PC-3 (cell line): ENCODE measurements around the gene MARCHF3. TPM values are rescaled to one million over a fixed set of nuclear protein-coding genes. Genes with fewer than 3 reads are reported as not detected.

Source experiments
- ATAC-seq: fragments of 200-7000 bp; cut with Tn5 transposase; 2 replicates; pipeline ENCODE4 v1.9.1; 2020; ENCODE audit warnings: mild to moderate bottlenecking, moderate library complexity
- BruUV-seq: library from RNA; stranded (reverse); fragments of 400-500 nt; replicated peaks from 2 replicates; lab custom pipeline; 2021; lab: Mats Ljungman, UMichigan
- CTCF ChIA-PET: fragments of 300-600 bp; sonication (Branson Sonifier 250); formaldehyde crosslinking; loops from one replicate; lab custom pipeline; 2022; ENCODE audit warnings: antibody characterized with exemption; lab: Charles Lee
- POLR2A ChIA-PET: fragments of 300-600 bp; sonication (Branson Sonifier 250); formaldehyde crosslinking; loops from one replicate; lab custom pipeline; 2022; ENCODE audit warnings: antibody characterized with exemption; ENCODE audit not compliant: unreplicated experiment; lab: Charles Lee
- DNase-seq: peaks from one replicate; pipeline ENCODE4 v3.0.0-alpha.2; 2015
- H2AFZ ChIP-seq: fragments of 300-600 bp; sonication (generic); 2 replicates; pipeline ENCODE4 v1.6.0; 2016; ENCODE audit warnings: antibody characterized with exemption, low read length
- H3F3A ChIP-seq: fragments of 300-600 bp; sonication (generic); one replicate; pipeline ENCODE4 v1.6.0; 2017; ENCODE audit warnings: antibody characterized with exemption, low read length, control low read depth, mild to moderate bottlenecking; ENCODE audit not compliant: unreplicated experiment
- H3K27ac ChIP-seq: fragments of 300-600 bp; sonication (generic); 2 replicates; pipeline ENCODE4 v1.5.1; 2016; ENCODE audit warnings: mild to moderate bottlenecking, low read length
- H3K27me3 ChIP-seq: fragments of 300-600 bp; sonication (generic); 2 replicates; pipeline ENCODE4 v1.6.1; 2016; ENCODE audit warnings: low read length, mixed read lengths
- H3K36me3 ChIP-seq: fragments of 300-600 bp; sonication (generic); 2 replicates; pipeline ENCODE4 v1.6.1; 2016; ENCODE audit warnings: low read depth, mixed run types, low read length, mixed read lengths
- H3K4me1 ChIP-seq: fragments of 300-600 bp; sonication (generic); 2 replicates; pipeline ENCODE4 v1.5.1; 2016; ENCODE audit warnings: low read length; ENCODE audit not compliant: insufficient read depth
- H3K4me2 ChIP-seq: fragments of 300-600 bp; sonication (generic); 2 replicates; pipeline ENCODE4 v1.6.0; 2016; ENCODE audit warnings: low read length
- H3K4me3 ChIP-seq: fragments of 300-600 bp; sonication (generic); 2 replicates; pipeline ENCODE4 v1.5.1; 2016; ENCODE audit warnings: mild to moderate bottlenecking, low read length, mixed read lengths
- H3K79me2 ChIP-seq: fragments of 300-600 bp; sonication (generic); 2 replicates; pipeline ENCODE4 v1.6.1; 2017; ENCODE audit warnings: low read length, mixed read lengths
- H3K9ac ChIP-seq: fragments of 300-600 bp; sonication (generic); 2 replicates; pipeline ENCODE4 v1.6.0; 2016; ENCODE audit warnings: mild to moderate bottlenecking, low read length
- H3K9me2 ChIP-seq: fragments of 300-600 bp; sonication (generic); replicated peaks from 2 replicates; pipeline ENCODE4 v1.6.1; 2016; ENCODE audit warnings: mixed run types, low read length, mixed read lengths
- H3K9me3 ChIP-seq: fragments of 300-600 bp; sonication (generic); 2 replicates; pipeline ENCODE4 v1.6.1; 2016; ENCODE audit warnings: low read length, mixed read lengths
- H4K20me1 ChIP-seq: fragments of 300-600 bp; sonication (generic); 2 replicates; pipeline ENCODE4 v1.6.1; 2016; ENCODE audit warnings: low read length, mixed read lengths
- EZH2 ChIP-seq: fragments of 300-600 bp; sonication (generic); IDR thresholded peaks from one replicate; pipeline ENCODE4 v1.6.1; 2017; ENCODE audit warnings: antibody characterized with exemption, mild to moderate bottlenecking, low read length; ENCODE audit not compliant: unreplicated experiment
- EZH2phosphoT487 ChIP-seq: fragments of 300-600 bp; sonication (generic); IDR thresholded peaks from 2 replicates; pipeline ENCODE4 v1.6.1; 2018; ENCODE audit warnings: mild to moderate bottlenecking, antibody characterized with exemption, low read length, borderline replicate concordance
- intact Hi-C: fragments of 100-400 bp; cut with micrococcal nuclease; formaldehyde crosslinking; loops from 2 replicates; pipeline ENCODE4 v1.9.0; 2023
- total RNA-seq: library from RNA; depleted of rRNA; stranded (reverse); fragments of >200 nt; gene quantifications from 2 replicates; pipeline ENCODE4 v1.2.3, GENCODE V29; 2014
- TF ChIP-seq, protein P1 (sequence below): fragments of 300-600 bp; sonication (generic); conservative IDR thresholded peaks from 2 replicates; pipeline ENCODE4 v1.5.1; 2017; ENCODE audit warnings: antibody characterized with exemption, low read depth, mild to moderate bottlenecking, low read length

The MARCHF3 gene
- total RNA-seq, 1 experiment from 2014 or later: 2.5 TPM

DNA sequence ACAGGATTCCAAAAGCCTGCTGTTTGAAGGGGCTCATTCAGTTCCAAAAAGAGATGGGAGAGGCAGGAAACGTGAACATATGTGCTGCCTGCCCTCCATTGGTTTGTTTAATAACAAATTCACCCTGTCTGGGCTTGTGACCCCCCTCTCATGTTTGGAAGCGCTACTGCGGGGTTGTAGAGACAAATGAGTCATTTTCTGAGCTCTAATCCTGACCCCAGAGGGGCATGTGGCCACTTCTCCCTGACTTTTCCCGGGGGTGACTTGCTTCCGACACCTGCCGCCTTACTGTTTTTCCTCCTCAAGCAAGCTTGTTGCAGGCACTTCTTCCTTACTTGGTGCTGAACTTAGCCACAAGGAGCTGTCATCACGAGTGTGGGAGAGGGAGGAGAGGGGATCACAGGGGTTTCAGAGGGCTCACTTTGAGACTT lies 177.5 kb downstream of the MARCHF3 start:
- no peak for ATAC-seq
- POLR2A ChIA-PET: interaction anchor here (0.7 kb wide), 1 partner anchor 716 kb away, joined by 5 read pairs; no protein-coding TSS in a partner anchor

DNA sequence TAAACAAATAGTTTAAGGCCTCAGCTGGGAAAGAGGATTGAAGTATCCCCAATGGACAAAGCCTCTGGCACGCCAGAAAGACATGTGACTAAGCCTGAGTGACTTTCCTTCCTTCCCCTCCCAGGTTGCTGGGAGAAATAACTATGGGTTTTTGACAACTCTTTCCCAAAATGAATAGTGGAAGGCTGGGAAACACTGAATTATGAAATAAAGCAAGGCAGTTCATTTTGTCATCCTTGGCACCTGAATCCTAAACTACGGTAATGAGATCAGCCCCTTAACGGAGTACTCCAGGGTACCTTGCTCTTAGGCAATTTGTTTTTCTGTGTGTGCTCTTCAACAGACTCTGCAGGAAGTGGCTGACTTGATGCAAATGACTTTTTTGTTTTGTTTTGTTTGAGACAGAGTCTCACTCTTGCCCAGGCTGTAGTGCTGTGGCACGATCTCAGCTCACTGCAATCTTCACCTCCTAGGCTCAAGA lies 178.2 kb downstream of the MARCHF3 start:
- POLR2A ChIA-PET: no interaction called here
- Histone ChIP-seq H3K4me1 (no peaks in the 10 kb centered on the region), H3F3A (no peaks in the 10 kb centered on the region), H4K20me1 (no peaks in the 10 kb centered on the region), H3K4me3 (no peak overlapping the region), H3K27ac (no peak overlapping the region), H3K9me3 (no peaks in the 10 kb centered on the region), H3K27me3 (no peaks in the 10 kb centered on the region), H3K9ac (no peak overlapping the region), H3K79me2 (no peaks in the 10 kb centered on the region), H2AFZ (no peak overlapping the region), H3K4me2 (no peak overlapping the region), H3K36me3 (no peaks in the 10 kb centered on the region), H3K9me2 (no peaks in the 10 kb centered on the region)
- TF ChIP-seq EZH2phosphoT487: no peak
- TF ChIP-seq, protein P1, sequence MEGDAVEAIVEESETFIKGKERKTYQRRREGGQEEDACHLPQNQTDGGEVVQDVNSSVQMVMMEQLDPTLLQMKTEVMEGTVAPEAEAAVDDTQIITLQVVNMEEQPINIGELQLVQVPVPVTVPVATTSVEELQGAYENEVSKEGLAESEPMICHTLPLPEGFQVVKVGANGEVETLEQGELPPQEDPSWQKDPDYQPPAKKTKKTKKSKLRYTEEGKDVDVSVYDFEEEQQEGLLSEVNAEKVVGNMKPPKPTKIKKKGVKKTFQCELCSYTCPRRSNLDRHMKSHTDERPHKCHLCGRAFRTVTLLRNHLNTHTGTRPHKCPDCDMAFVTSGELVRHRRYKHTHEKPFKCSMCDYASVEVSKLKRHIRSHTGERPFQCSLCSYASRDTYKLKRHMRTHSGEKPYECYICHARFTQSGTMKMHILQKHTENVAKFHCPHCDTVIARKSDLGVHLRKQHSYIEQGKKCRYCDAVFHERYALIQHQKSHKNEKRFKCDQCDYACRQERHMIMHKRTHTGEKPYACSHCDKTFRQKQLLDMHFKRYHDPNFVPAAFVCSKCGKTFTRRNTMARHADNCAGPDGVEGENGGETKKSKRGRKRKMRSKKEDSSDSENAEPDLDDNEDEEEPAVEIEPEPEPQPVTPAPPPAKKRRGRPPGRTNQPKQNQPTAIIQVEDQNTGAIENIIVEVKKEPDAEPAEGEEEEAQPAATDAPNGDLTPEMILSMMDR: no peak
- DNase-seq (no peak), ATAC-seq (no peak)
- CTCF ChIA-PET: no interaction called here
- intact Hi-C loops: no loop called here
- BruUV-seq: no TSS peak

More for the DNA sequence above, 177.5 kb downstream of the MARCHF3 start:
- no peaks in the 10 kb centered on the region for H3K36me3 ChIP-seq
- H4K20me1 ChIP-seq: no peaks in the 10 kb centered on the region
- H3K4me2 ChIP-seq: no peak overlapping the region
- CTCF ChIA-PET: no interaction called here
- no peak overlapping the region for H3K27ac ChIP-seq
- no peak overlapping the region for H2AFZ ChIP-seq
- no peaks in the 10 kb centered on the region for H3K9me3 ChIP-seq
- no peaks in the 10 kb centered on the region for H3K9me2 ChIP-seq
- no peaks in the 10 kb centered on the region for H3K79me2 ChIP-seq
- no peak for DNase-seq
- no TSS peak for BruUV-seq
- no peak overlapping the region for H3K9ac ChIP-seq
- H3K4me3 ChIP-seq: no peak overlapping the region
- intact Hi-C loops: no loop called here
- H3K27me3 ChIP-seq: no peaks in the 10 kb centered on the region
- H3K4me1 ChIP-seq: no peaks in the 10 kb centered on the region
- TF ChIP-seq EZH2 (no peak), EZH2phosphoT487 (no peak)
- TF ChIP-seq, protein P1: no peak
- no peaks in the 10 kb centered on the region for H3F3A ChIP-seq

DNA sequence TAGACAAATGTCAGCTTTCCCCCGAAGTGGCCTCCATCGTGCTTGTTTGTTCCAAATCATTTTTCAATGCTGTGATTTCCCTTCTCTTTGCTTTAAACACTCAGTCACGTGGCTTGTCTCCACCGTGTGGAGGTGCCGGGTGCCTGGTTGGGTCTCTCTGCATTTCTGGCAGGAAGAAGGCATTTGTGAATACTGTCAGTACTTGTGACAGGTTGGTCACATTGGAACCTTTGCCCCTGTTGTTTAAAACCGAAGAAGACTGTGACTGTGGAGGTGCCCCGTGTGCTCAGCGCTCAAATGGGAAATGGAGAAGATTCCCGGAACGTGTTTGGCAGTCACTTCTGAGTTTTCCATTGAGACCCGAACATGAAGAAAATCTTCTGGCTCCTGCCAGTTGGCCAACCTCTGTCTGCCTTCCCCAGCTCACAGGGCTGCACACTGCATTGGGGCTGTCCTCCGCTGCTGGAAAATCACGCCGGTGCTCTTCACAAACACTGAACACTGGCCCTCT lies 178.8 kb downstream of the MARCHF3 start:
- ChIA-PET CTCF (no interaction called here), POLR2A (no interaction called here)

More for the DNA sequence above, 178.8 kb downstream of the MARCHF3 start:
- Histone ChIP-seq H3F3A (no peaks in the 10 kb centered on the region), H3K27me3 (no peaks in the 10 kb centered on the region), H3K79me2 (no peaks in the 10 kb centered on the region), H3K36me3 (no peaks in the 10 kb centered on the region), H3K9ac (no peak overlapping the region), H3K9me3 (no peaks in the 10 kb centered on the region), H3K4me2 (no peak overlapping the region), H3K9me2 (no peaks in the 10 kb centered on the region), H2AFZ (no peak overlapping the region), H3K4me1 (no peaks in the 10 kb centered on the region), H3K4me3 (no peak overlapping the region), H3K27ac (no peak overlapping the region), H4K20me1 (no peaks in the 10 kb centered on the region)
- DNase-seq (no peak), ATAC-seq (no peak)
- intact Hi-C loops: no loop called here
- BruUV-seq: no TSS peak
- TF ChIP-seq, protein P1: no peak
- TF ChIP-seq EZH2phosphoT487 (no peak), EZH2 (no peak)
